Endothelial cell of umbilical vein (primary cell): ENCODE measurements around the gene DGKG. TPM values are rescaled to one million over a fixed set of nuclear protein-coding genes. Genes with fewer than 3 reads are reported as not detected.

Experiments used
- BruUV-seq: library from RNA; stranded (reverse); fragments of 400-500 nt; replicated peaks from 2 replicates; lab custom pipeline; 2021; lab: Mats Ljungman, UMichigan
- CTCF ChIA-PET: fragments of 300-600, 350-600 bp; sonication (Branson Sonifier 250); formaldehyde crosslinking; loops from one replicate; lab custom pipeline; 2021; ENCODE audit warnings: antibody characterized with exemption, inconsistent platforms; lab: Charles Lee
- POLR2A ChIA-PET: fragments of 300-600, 350-600 bp; sonication (Branson Sonifier 250); formaldehyde crosslinking; loops from one replicate; lab custom pipeline; 2021; ENCODE audit warnings: antibody characterized with exemption, inconsistent platforms; lab: Charles Lee
- DNase-seq: peaks from one replicate; pipeline ENCODE4 v3.0.0-alpha.2; 2011; ENCODE audit warnings: low read depth, low spot score
- FAIRE-seq: peaks from 2 replicates; lab custom pipeline; 2011; peaks lifted over from hg19 to GRCh38; lab: Jason Lieb, UNC
- H2AFZ ChIP-seq: 2 replicates; pipeline ENCODE4 v1.6.0; 2012; ENCODE audit warnings: low read depth, low read length, control low read depth, inconsistent platforms
- H3K27ac ChIP-seq: 2 replicates; pipeline ENCODE4 v1.5.1; 2011; ENCODE audit warnings: low read depth, mild to moderate bottlenecking, control low read depth, low read length, moderate library complexity; ENCODE audit not compliant: insufficient read depth
- H3K27me3 ChIP-seq, 2 experiments: 2 replicates each; pipeline versions ENCODE4 v1.6.0 to v1.6.1; 2011; ENCODE audit warnings: low read length in 2 of 2, mixed read lengths in 1 of 2; ENCODE audit not compliant: control insufficient read depth in 2 of 2, insufficient read depth in 2 of 2
- H3K36me3 ChIP-seq, 2 experiments: 2 replicates in 1 of 2; 3 replicates in 1 of 2; pipeline ENCODE4 v1.5.1; 2011; ENCODE audit warnings: low read length in 2 of 2, mild to moderate bottlenecking in 1 of 2, moderate library complexity in 1 of 2; ENCODE audit not compliant: control insufficient read depth in 2 of 2, insufficient read depth in 2 of 2; ENCODE audit errors: extremely low read depth in 1 of 2
- H3K4me1 ChIP-seq: 3 replicates; pipeline ENCODE4 v1.5.1; 2011; ENCODE audit warnings: mild to moderate bottlenecking, low read length; ENCODE audit not compliant: control insufficient read depth, insufficient read depth; ENCODE audit errors: extremely low read depth
- H3K4me2 ChIP-seq: 2 replicates; pipeline ENCODE4 v1.6.1; 2011; ENCODE audit warnings: low read length, control low read depth, mixed read lengths; ENCODE audit not compliant: insufficient read depth
- H3K4me3 ChIP-seq, 3 experiments: fragments of 200-600 bp in 1 of 3; sonication (generic), shearing (Covaris generic) in 1 of 3; replicated peaks in 1 of 3; 2 replicates each; pipeline ENCODE4 v1.5.1; 2011 to 2016; ENCODE audit warnings: control low read depth in 3 of 3, low read length in 3 of 3, mild to moderate bottlenecking in 2 of 3, inconsistent platforms in 1 of 3, low read depth in 1 of 3, moderate library complexity in 1 of 3; ENCODE audit not compliant: insufficient read depth in 1 of 3
- H3K79me2 ChIP-seq: 2 replicates; pipeline ENCODE4 v1.6.0; 2012; ENCODE audit warnings: low read length, inconsistent platforms; ENCODE audit not compliant: control insufficient read depth, insufficient read depth
- H3K9ac ChIP-seq: replicated peaks from 2 replicates; pipeline ENCODE3; 2011; ENCODE audit warnings: low read length, control low read depth; ENCODE audit not compliant: insufficient read depth; ENCODE audit errors: extremely low read depth
- H3K9me1 ChIP-seq: replicated peaks from 3 replicates; pipeline ENCODE4 v1.6.0; 2011; ENCODE audit warnings: mild to moderate bottlenecking, low read length; ENCODE audit not compliant: control insufficient read depth, insufficient read depth; ENCODE audit errors: extremely low read depth
- H3K9me3 ChIP-seq: replicated peaks from 2 replicates; pipeline ENCODE4 v1.5.1; 2012; ENCODE audit warnings: low read length, inconsistent platforms; ENCODE audit not compliant: control insufficient read depth, insufficient read depth
- H4K20me1 ChIP-seq: replicated peaks from 2 replicates; pipeline ENCODE3; 2011; ENCODE audit warnings: mild to moderate bottlenecking, low read length; ENCODE audit not compliant: control insufficient read depth, insufficient read depth; ENCODE audit errors: extremely low read depth
- CTCF ChIP-seq, 2 donors: IDR thresholded peaks; 1 replicate in 1 of 2; 2 replicates in 1 of 2; pipeline ENCODE4 v1.5.1; 2011; ENCODE audit warnings: low read length in 2 of 2, mild to moderate bottlenecking in 2 of 2, moderate library complexity in 2 of 2, control low read depth in 1 of 2, inconsistent platforms in 1 of 2, low read depth in 1 of 2; ENCODE audit not compliant: insufficient read depth in 1 of 2; ENCODE audit errors: extremely low read depth in 1 of 2
- EZH2 ChIP-seq: IDR thresholded peaks from 2 replicates; pipeline ENCODE4 v1.6.1; 2012; ENCODE audit warnings: borderline replicate concordance, low read depth, mild to moderate bottlenecking, moderate library complexity, low read length, inconsistent platforms; ENCODE audit not compliant: severe bottlenecking
- FOS ChIP-seq: IDR thresholded peaks from 2 replicates; pipeline ENCODE4 v1.6.1; 2011; ENCODE audit warnings: mild to moderate bottlenecking, low read length, moderate library complexity, borderline replicate concordance; ENCODE audit not compliant: insufficient read depth
- GATA2 ChIP-seq: IDR thresholded peaks from 2 replicates; pipeline ENCODE4 v1.7.0; 2011; ENCODE audit warnings: low read depth, mild to moderate bottlenecking, moderate library complexity, mixed read lengths, low read length; ENCODE audit not compliant: insufficient read length, insufficient read depth
- JUN ChIP-seq: IDR thresholded peaks from 2 replicates; pipeline ENCODE4 v1.6.1; 2011; ENCODE audit warnings: borderline replicate concordance, low read depth; ENCODE audit not compliant: insufficient read length, insufficient read depth
- MAX ChIP-seq: IDR thresholded peaks from 2 replicates; pipeline ENCODE4 v1.6.1; 2011; ENCODE audit not compliant: insufficient read depth, insufficient read length
- MYC ChIP-seq: IDR thresholded peaks from one replicate; pipeline ENCODE4 v1.6.1; 2011; ENCODE audit warnings: mild to moderate bottlenecking, low read depth, low read length
- POLR2A ChIP-seq: IDR thresholded peaks from 2 replicates; pipeline ENCODE4 v1.6.1; 2012; ENCODE audit warnings: low read depth, mild to moderate bottlenecking, control low read depth, low read length
- POLR2AphosphoS5 ChIP-seq: IDR thresholded peaks from 2 replicates; pipeline ENCODE4 v1.6.1; 2012; ENCODE audit warnings: low read depth, mild to moderate bottlenecking, control low read depth, low read length, moderate library complexity; ENCODE audit not compliant: insufficient read depth
- dilution Hi-C: fragments of 300-500 bp; cut with MboI; formaldehyde crosslinking; loops from one replicate; pipeline ENCODE4 v1.15.0; 2019; ENCODE audit warnings: low sequenced_read_pairs; ENCODE audit not compliant: extremely low pct_ligation_motif_present
- intact Hi-C: fragments of 100-400 bp; cut with micrococcal nuclease; formaldehyde crosslinking; loops from one replicate; pipeline ENCODE4 v1.10.0; 2022
- polyA plus RNA-seq, 4 experiments: library from polyadenylated mRNA; depleted of rRNA in 3 of 4; stranded (reverse) in 3 of 4; unstranded in 1 of 4; fragments of >200 nt; gene quantifications; 2 replicates each; pipeline versions ENCODE4 v1.2.1 to v1.2.3, GENCODE V29; 2011 to 2012; ENCODE audit warnings: missing spikeins in 1 of 4
- total RNA-seq: library from RNA; stranded (reverse); gene quantifications from 2 replicates; pipeline ENCODE4 v1.2.3, GENCODE V29; 2021

The DGKG gene
- total and polyA plus RNA-seq, 2 donors (not counting 3 experiments of a cell fraction or from before 2014, with no cell fraction given) = not detected

DNA sequence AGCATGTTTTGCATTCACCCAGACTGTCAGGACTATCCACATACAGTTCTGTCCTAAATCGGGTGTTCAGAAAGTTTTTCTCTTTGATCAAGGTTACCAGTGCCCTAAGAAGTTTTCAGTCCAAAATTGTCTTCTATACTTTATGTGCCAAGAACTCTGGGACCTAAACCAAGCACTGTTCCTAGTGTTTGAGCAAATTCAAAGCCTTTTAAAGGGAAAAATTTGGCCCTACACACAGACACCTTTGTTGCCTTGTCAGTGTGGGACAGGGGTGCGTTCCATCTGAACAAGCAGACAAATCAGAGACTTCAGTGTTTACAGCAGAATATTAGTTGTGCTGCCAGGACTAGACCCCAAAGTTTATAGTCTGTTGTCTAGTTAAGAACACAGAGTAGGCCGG, 50.6 kb downstream of the DGKG start:
- intact Hi-C loops = no loop called here
- H3K27ac ChIP-seq = no peak overlapping the region
- no peaks in the 10 kb centered on the region for H3K79me2 ChIP-seq
- H4K20me1 ChIP-seq = no peaks in the 10 kb centered on the region
- TF ChIP-seq MAX = no peak
- TF ChIP-seq GATA2 = no peak
- no peak for TF ChIP-seq MYC
- no peak for TF ChIP-seq POLR2AphosphoS5
- TF ChIP-seq JUN = no peak
- no peak for TF ChIP-seq FOS
- no peak for TF ChIP-seq EZH2
- TF ChIP-seq CTCF (IDR thresholded peaks at IDR 0.05; ENCODE audit: extremely low read depth in 1 of 2, insufficient read depth in 1 of 2, low read depth in 1 of 2, low read length in 2 of 2) = no peak
- TF ChIP-seq POLR2A = no peak
- POLR2A ChIA-PET = no interaction called here
- no TSS peak for BruUV-seq
- H3K4me2 ChIP-seq = no peak overlapping the region
- no peaks in the 10 kb centered on the region for H3K4me1 ChIP-seq
- CTCF ChIA-PET = no interaction called here
- no peaks in the 10 kb centered on the region for H3K9me3 ChIP-seq
- H3K9ac ChIP-seq = no peak overlapping the region
- FAIRE-seq (no peak), DNase-seq (no peak)
- no peaks in the 10 kb centered on the region for H3K27me3 ChIP-seq
- dilution Hi-C loops = no loop called here
- H3K9me1 ChIP-seq = no peaks in the 10 kb centered on the region
- H3K4me3 ChIP-seq = no peak overlapping the region
- no peaks in the 10 kb centered on the region for H3K36me3 ChIP-seq
- no peak overlapping the region for H2AFZ ChIP-seq
